HEK293 (cell line): Measurements from ENCODE around the gene TTC39C.

Experiments
- CTCF ChIP-seq: fragments of 450-650 bp; formaldehyde crosslinking; IDR thresholded peaks from 2 replicates; pipeline ENCODE4 v1.5.1; 2016; ENCODE audit warnings: missing biosample characterization, missing genetic modification characterization
- ELK4 ChIP-seq: IDR thresholded peaks from 2 replicates; pipeline ENCODE4 v1.6.1; 2011; ENCODE audit warnings: mild to moderate bottlenecking, low read depth, low read length, borderline replicate concordance
- KLF10 ChIP-seq: fragments of 450-650 bp; IDR thresholded peaks from 2 replicates; pipeline ENCODE4 v1.5.1; 2018; ENCODE audit warnings: missing biosample characterization, mild to moderate bottlenecking, missing genetic modification characterization
- PATZ1 ChIP-seq: fragments of 450-650 bp; formaldehyde crosslinking; IDR thresholded peaks from 2 replicates; pipeline ENCODE4 v1.5.1; 2016; ENCODE audit warnings: missing biosample characterization, missing genetic modification characterization
- ZIC2 ChIP-seq: fragments of 450-650 bp; formaldehyde crosslinking; IDR thresholded peaks from 2 replicates; pipeline ENCODE4 v1.5.1; 2016; ENCODE audit warnings: missing biosample characterization, missing genetic modification characterization
- ZNF133 ChIP-seq: fragments of 450-650 bp; formaldehyde crosslinking; IDR thresholded peaks from 2 replicates; pipeline ENCODE4 v1.5.1; 2016; ENCODE audit warnings: missing biosample characterization, missing genetic modification characterization
- ZNF146 ChIP-seq: fragments of 450-650 bp; formaldehyde crosslinking; IDR thresholded peaks from 2 replicates; pipeline ENCODE4 v1.5.1; 2016; ENCODE audit warnings: missing biosample characterization, missing genetic modification characterization
- ZNF510 ChIP-seq: fragments of 450-650 bp; formaldehyde crosslinking; IDR thresholded peaks from 2 replicates; pipeline ENCODE4 v1.5.1; 2018; ENCODE audit warnings: mild to moderate bottlenecking, missing genetic modification characterization, missing biosample characterization; ENCODE audit not compliant: insufficient replicate concordance
- ZNF580 ChIP-seq: fragments of 450-650 bp; formaldehyde crosslinking; IDR thresholded peaks from 2 replicates; pipeline ENCODE4 v1.5.1; 2016; ENCODE audit warnings: missing biosample characterization, missing genetic modification characterization
- ZNF639 ChIP-seq: fragments of 450-650 bp; formaldehyde crosslinking; IDR thresholded peaks from 2 replicates; pipeline ENCODE4 v1.5.1; 2016; ENCODE audit warnings: missing biosample characterization, missing genetic modification characterization
- ZNF792 ChIP-seq: fragments of 450-650 bp; formaldehyde crosslinking; IDR thresholded peaks from 2 replicates; pipeline ENCODE4 v1.5.1; 2016; ENCODE audit warnings: missing biosample characterization, missing genetic modification characterization
- ZNF830 ChIP-seq: fragments of 450-650 bp; IDR thresholded peaks from 2 replicates; pipeline ENCODE4 v1.5.0; 2018; ENCODE audit warnings: missing biosample characterization, missing genetic modification characterization, low read depth, mild to moderate bottlenecking, moderate library complexity

- TF ChIP-seq CTCF (tag by site-specific recombination): peak; percentile 58
- TF ChIP-seq ZIC2 (tag by site-specific recombination): no peak
- no peak for TF ChIP-seq ZNF510 (tag by site-specific recombination)
- no peak for TF ChIP-seq ZNF146 (tag by site-specific recombination)
- no peak for TF ChIP-seq KLF10 (tag by site-specific recombination)
- TF ChIP-seq ZNF639 (tag by site-specific recombination): no peak
- TF ChIP-seq ZNF792: no peak
- no peak for TF ChIP-seq ELK4
- no peak for TF ChIP-seq ZNF830 (tag by site-specific recombination)
- no peak for TF ChIP-seq ZNF133
- no peak for TF ChIP-seq ZNF580 (tag by site-specific recombination)
- TF ChIP-seq PATZ1 (tag by site-specific recombination): no peak
These were observed 162.3 kb downstream of the TTC39C start for GRCh38 chr18:24176727-24177416.
